NB4 (cell line): ENCODE data around the gene PPA2.
A peak's percentile ranks its signal among the peaks of the same experiment; 100 is the strongest.

ENCODE experiments used
- CTCF ChIP-seq: IDR thresholded peaks from one replicate; pipeline ENCODE4 v1.5.1; 2012; ENCODE audit warnings: low read depth, low read length
- MYC ChIP-seq: IDR thresholded peaks from 2 replicates; pipeline ENCODE4 v1.6.1; 2011; ENCODE audit warnings: low read depth, low read length

GRCh38 chr4:105474099-105474518 is 247 bp upstream of the PPA2 start:
- TF ChIP-seq CTCF, result peak; percentile 75
- TF ChIP-seq MYC, result no peak
